Gastroesophageal sphincter (tissue), 2 donors: Measurements from ENCODE around the gene AK8.

Source experiments
- POLR2A ChIP-seq, 2 donors: fragments of 450-650 bp; IDR thresholded peaks; one replicate each; pipeline ENCODE4 v1.6.1; 2017; ENCODE audit warnings: antibody characterized with exemption in 2 of 2, mild to moderate bottlenecking in 2 of 2, moderate library complexity in 1 of 2
- POLR2AphosphoS5 ChIP-seq: sonication (generic); formaldehyde crosslinking; IDR thresholded peaks from one replicate; pipeline ENCODE4 v1.6.1; 2017; ENCODE audit warnings: antibody characterized with exemption

DNA sequence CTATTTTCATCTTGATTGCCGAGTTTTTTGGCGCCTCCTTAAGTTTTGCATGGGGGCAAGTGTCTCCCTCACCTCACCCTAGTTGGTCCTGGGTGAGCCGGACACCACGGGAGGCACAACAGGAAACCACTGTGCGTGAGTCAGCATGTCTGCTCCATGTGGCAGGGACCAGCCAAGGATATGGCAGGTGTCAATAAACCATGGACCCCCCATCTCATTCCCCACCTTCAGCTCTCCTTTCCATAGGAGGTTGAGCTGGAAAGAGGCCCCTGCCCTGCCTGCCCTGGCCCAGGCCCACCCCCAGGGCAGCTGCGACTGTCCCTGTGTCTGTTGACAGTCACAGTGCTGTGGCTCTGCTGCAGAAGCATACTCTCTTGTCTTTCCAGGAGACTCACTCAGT, 3.7 kb upstream of the AK8 start:
- TF ChIP-seq POLR2AphosphoS5, result no peak
- TF ChIP-seq POLR2A (IDR thresholded peaks at IDR 0.05), result no peak
